COLO668 (cell line): Measurements from ENCODE around the gene EFCAB7.

Source experiments
- DNase-seq: peaks from one replicate; lab custom pipeline; 2025; ENCODE audit not compliant: unreplicated experiment; lab: John Stamatoyannopoulos, UW

Gene EFCAB7

GRCh38 chr1:63522891-63523728 lies at the start of gene EFCAB7, which contains the start of gene ITGB3BP:
Gene EFCAB7, plus strand, starts transcription at chr1:63523525. Its CDS starts 2,048 bp downstream, at chr1:63525573.
Gene ITGB3BP, minus strand, starts transcription at chr1:63523225. Its CDS starts 92 bp downstream, at chr1:63523133.
- DNase-seq, result peak; percentile 98

DNA sequence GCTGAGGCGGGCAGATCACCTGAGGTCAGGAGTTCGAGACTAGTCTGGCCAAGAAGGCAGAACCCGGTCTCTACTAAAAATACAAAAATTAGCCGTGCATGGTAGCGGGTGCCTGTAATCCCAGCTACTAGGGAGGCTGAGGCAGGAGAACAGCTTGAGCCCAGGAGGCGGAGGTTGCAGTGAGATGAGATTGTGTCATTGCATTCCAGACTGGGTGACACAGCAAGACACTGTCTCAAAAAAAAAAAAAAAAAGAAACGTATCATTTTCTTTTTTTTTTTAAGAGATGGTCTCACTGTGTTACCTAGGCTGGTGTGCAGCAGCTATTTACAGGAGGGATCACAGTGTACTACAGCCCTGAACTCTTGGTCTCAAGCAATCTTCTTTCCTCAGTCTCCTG lies 47.6 kb upstream of the EFCAB7 start:
- no peak for DNase-seq

DNA sequence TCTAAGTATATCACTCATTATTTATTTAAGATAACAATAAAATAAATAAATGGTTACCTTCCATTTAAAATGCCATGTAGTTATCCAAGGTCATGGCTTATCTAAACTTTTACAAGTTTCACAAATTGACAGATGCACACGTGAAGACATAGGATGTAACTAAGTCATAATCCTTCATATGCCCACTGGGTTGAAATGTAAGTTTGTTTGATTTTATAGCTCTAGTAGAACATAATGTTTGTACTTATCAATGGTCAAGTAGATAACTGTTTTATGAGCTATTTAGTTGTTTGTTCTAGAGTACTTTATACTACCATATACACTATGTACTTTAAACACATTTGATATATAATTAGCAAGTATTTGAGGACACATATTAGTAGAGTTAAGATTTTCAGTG lies 43.3 kb upstream of the EFCAB7 start:
- DNase-seq, result no peak

DNA sequence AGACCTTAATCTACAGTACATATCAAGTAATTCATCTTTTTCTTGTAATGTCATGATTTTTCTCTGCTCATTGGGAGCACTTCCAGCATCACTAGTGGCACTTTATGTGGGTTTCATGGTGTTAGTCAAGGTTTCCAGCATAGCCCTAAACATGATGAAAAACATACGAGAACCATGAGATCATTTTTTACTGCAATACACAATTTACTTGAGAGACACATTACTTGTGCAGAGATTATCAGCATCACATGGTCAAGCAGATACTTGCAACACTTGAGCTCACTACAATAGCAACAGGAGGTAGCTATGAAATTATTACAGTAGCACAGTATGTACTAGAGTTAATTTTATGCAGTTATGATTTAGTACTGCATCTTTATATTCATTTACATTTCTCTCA lies 36.7 kb upstream of the EFCAB7 start:
- no peak for DNase-seq

GRCh38 chr1:63487336-63488065 lies 35.8 kb upstream of the EFCAB7 start:
- peak; percentile 63 for DNase-seq

DNA sequence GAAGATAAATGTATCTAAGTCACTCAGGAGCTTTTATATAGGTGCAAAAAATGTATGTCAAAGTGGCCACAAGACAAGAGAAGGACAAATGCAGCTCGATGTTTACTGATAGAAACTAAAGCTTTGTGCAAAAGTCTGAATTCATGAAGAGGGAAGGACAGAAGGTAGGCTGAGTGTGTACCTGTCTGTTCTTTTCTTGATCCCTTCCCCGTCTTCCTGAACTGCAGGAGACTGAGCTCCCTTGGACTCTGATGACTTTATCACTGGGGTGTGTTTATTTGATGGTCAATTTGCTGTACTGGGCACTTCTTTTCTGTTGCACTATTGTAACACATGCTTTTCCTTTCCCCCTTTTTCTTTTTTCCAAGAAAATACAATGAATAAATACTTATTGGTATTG lies 25.7 kb upstream of the EFCAB7 start:
- DNase-seq, result no peak

- no peak for DNase-seq
These were observed 25.2 kb upstream of the EFCAB7 start for GRCh38 chr1:63498106-63498505.

DNA sequence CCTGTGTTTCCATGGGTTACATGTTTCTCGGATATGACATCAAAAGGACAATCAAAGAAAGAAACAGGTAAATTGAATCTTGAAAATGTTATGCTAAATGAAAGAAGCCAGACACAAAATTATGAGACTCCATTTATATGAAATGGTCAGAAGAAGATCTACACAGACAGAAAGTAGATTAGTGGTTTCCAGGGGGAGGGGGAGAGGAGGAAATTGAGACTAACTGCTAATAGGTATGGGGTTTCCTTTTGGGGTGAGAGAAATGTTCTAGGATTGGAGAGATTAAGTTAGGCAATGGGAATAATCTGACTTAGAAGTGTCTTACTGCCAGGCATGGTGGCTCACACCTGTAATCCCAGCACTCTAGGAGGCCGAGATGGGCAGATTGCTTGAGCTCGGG lies 22.1 kb upstream of the EFCAB7 start:
- DNase-seq, result no peak

DNA sequence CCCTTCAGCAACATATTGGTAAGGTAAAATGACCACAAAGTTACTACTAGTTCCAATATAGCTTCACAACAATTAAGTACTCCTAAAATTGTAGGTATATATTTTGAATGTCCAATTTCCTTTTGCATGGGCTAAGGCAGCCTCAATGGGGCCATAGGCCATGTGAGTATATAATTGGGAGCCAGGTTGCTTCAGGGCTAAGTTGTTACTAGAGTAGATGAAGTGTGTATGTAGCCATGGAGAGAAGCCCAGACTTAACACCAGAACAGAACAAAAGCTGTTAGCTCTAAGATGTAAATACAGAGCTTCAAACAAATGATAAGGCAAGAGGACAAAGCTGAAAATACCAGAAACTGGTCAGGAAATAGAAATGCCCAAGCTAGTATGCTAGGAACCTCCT lies 16.5 kb upstream of the EFCAB7 start:
- DNase-seq, result no peak

- DNase-seq, result no peak
These were observed 13.6 kb upstream of the EFCAB7 start for GRCh38 chr1:63509718-63510117.

- DNase-seq, result no peak
These were observed 10.7 kb upstream of the EFCAB7 start for GRCh38 chr1:63512584-63512983.

DNA sequence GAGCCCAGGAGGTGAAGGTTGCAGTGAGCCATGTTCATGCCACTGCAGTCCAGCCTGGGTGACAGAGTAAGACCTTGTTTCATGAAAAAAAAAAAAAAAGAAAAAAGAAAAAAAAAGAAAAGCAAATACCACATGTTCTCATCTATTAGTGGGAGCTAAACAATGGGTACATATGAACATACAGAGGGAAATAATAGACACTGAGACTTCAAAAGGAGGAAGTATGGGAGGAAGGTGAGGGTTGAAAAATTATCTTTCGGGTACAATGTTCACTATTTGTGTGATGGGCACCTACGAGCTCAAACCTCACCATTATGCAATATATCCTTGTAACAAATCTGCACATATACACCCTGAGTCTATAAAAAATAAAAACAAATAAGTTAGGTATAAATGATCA lies 6.7 kb upstream of the EFCAB7 start:
- no peak for DNase-seq

- DNase-seq, result peak; percentile 62
These were observed 413 bp downstream of the EFCAB7 start for GRCh38 chr1:63523738-63524137.

GRCh38 chr1:63524201-63524600 lies 876 bp downstream of the EFCAB7 start:
- peak; percentile 26 for DNase-seq

DNA sequence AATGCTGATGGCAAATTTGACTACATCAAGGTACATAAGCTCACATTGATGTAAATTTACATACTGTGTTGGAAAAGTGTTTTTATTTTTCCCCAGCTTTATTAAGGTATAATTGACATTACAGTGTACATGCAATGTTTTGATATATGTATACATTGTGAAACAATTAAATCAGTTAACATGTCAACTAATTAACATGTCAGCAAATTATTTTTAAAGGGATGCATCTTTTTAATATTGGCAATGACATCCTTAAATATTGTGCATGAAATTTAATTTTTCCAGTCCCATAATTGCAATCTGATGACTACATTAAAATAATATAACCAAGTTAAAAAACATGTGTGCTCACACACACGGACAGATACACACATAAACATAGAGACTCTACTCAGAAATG lies 9.4 kb downstream of the EFCAB7 start:
- no peak for DNase-seq

- no peak for DNase-seq
These were observed 10.6 kb downstream of the EFCAB7 start for GRCh38 chr1:63533931-63534330.

DNA sequence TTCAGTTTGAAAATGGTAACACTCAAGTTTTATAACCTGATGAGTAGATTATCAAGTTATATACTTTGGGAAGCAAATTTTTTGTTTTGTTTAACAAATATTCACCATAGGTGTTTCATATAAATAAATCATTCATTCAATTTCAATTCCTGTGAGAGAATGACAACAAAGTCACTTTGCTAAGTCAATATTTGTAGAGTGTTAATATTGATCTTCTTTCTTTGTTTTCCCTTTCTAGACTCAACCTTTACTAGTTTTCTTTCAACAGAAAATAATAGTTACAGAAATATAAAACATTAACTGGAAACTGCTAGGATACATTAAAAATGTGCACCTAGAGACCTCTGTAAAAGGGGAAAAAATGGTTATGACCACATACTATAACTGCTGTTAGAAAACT lies 11.1 kb downstream of the EFCAB7 start:
- no peak for DNase-seq

GRCh38 chr1:63537006-63537405 lies 13.7 kb downstream of the EFCAB7 start:
- DNase-seq, result no peak

- DNase-seq, result no peak
These were observed 14.6 kb downstream of the EFCAB7 start for GRCh38 chr1:63537940-63538339.

GRCh38 chr1:63545780-63546179 lies 22.5 kb downstream of the EFCAB7 start:
- DNase-seq, result no peak

DNA sequence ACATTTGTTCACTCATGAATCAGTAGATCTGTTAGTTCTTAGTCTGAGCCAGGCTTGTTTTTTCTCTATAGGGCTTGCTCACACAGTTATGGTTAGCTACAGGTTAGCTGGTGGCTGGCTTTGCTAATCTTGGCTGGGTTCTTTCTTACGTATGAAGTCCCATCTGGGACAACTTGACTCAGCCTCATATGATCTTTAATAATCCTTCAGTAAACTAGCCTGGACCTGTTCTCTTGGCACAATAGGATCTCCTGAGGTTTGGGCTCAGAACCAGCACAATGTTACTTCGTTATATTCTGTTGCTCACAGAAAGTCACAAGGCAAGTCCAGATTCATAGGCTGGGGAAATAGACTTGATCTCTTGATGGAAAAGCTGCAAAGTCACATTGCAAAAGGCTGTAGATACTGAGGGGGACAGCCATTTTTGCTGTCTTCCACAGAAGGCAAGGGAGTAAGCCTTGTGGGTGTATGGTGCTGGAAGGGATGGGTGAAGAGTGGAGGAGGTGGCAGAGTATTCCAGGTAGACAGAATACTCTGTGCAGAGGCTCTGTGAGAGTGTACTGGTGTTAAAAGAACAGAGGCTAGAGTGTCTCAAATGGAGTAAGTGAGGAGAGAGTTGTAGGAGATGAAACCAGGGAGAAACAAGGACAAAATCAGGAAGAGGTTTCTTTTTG lies 24.4 kb downstream of the EFCAB7 start:
- no peak for DNase-seq

DNA sequence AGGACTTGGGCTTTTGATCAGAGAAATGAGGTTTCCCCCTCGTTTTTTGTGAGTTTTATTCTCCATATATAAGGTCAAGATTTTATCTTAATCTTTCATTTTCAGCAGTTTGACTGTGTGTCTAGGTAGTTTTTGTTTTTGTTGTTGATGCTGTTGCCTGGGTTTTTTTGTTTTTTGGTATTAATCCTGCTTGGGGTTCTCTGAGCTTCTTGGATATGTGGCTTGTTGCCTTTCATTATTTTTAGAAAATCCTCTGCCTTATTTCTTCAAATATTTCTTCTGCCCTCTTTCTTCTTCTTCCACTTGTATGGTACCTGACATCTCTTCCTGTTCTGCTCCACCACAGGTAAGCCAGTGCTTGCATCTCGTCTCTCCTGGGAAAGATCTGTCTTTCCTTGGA lies 25.0 kb downstream of the EFCAB7 start:
- DNase-seq, result no peak
